ENCODE data around the gene KYAT1. TPM values are rescaled to one million over a fixed set of nuclear protein-coding genes. Genes with fewer than 3 reads are reported as not detected.

The KYAT1 gene
- total and polyA plus RNA-seq, 11 donors, result 9.5 to 16.7 (median 12.6) TPM

DNA sequence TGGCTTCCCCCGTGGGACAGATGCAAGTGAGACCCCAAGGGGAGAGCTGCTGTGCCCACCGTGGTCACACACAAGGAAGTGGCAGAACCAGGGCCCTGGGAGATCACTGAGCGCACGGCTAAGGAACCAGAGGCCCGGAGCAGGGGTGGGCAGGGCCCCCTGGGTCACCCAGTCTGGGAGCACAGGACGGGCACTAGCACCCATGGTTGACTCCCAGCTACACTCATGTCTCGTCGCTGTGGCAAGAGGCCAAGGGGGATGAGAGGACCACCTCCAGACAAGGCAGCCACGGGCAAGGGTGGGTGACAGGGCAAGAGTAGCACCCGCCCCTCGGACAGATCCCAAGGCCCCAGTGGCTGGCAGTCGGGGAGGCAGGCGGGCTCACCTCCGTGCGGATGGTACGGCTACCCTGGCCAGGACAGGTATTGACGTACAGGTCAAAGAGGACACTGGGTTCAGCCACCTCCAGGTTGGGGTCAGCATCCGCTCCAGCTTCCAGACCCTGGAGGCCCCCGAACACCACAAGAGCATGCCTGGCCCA, 58.3 kb downstream of the KYAT1 start:
- TF ChIP-seq POLR2A (IDR thresholded peaks at IDR 0.05), result no peak
- TF ChIP-seq, protein P1, sequence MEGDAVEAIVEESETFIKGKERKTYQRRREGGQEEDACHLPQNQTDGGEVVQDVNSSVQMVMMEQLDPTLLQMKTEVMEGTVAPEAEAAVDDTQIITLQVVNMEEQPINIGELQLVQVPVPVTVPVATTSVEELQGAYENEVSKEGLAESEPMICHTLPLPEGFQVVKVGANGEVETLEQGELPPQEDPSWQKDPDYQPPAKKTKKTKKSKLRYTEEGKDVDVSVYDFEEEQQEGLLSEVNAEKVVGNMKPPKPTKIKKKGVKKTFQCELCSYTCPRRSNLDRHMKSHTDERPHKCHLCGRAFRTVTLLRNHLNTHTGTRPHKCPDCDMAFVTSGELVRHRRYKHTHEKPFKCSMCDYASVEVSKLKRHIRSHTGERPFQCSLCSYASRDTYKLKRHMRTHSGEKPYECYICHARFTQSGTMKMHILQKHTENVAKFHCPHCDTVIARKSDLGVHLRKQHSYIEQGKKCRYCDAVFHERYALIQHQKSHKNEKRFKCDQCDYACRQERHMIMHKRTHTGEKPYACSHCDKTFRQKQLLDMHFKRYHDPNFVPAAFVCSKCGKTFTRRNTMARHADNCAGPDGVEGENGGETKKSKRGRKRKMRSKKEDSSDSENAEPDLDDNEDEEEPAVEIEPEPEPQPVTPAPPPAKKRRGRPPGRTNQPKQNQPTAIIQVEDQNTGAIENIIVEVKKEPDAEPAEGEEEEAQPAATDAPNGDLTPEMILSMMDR (IDR thresholded peaks at IDR 0.05), result no peak
- Histone ChIP-seq H3K36me3 (peaks cover 0 to 70% (median 62%) of the 10 kb centered on the region in 9 donors), H3K4me1 (peaks cover 0 to 22% (median 16%) of the 10 kb centered on the region in 12 donors), H3K4me3 (no peak overlapping the region), H3K27me3 (no peaks in the 10 kb centered on the region), H3K9me3 (no peaks in the 10 kb centered on the region), H3K27ac (no peak overlapping the region)
- ATAC-seq (no peak), DNase-seq (no peak)
- WGBS, 4 donors, result 85 to 89% (median 88%) methylated on average over 4 to 19 of the region's 19 CpGs
- intact Hi-C loops (cut with DNase I), result no loop called here

- TF ChIP-seq POLR2A (IDR thresholded peaks at IDR 0.05), result no peak
- TF ChIP-seq, protein P1 (IDR thresholded peaks at IDR 0.05), result no peak
- intact Hi-C loops (cut with DNase I), result no loop called here
- Histone ChIP-seq H3K27ac (no peak overlapping the region), H3K4me1 (peaks cover 0 to 20% (median 15%) of the 10 kb centered on the region in 12 donors), H3K4me3 (no peak overlapping the region), H3K27me3 (no peaks in the 10 kb centered on the region), H3K36me3 (peaks cover 0 to 67% (median 58%) of the 10 kb centered on the region in 9 donors), H3K9me3 (no peaks in the 10 kb centered on the region)
- ATAC-seq, result no peak
- 92 to 95% (median 94%) methylated on average over 19 to 22 of the region's 22 CpGs for WGBS, 4 donors
- DNase-seq, result no peak
Measured at GRCh38 chr9:128822407-128823042, 59.2 kb downstream of the KYAT1 start.

- intact Hi-C loops (cut with DNase I), result no loop called here
- DNase-seq (no peak), ATAC-seq (no peak)
- H3K27me3 ChIP-seq, result no peaks in the 10 kb centered on the region
- no peaks in the 10 kb centered on the region for H3K9me3 ChIP-seq
- peaks cover 0 to 20% (median 15%) of the 10 kb centered on the region in 12 donors for H3K4me1 ChIP-seq
- peaks cover 0 to 60% (median 53%) of the 10 kb centered on the region in 9 donors for H3K36me3 ChIP-seq
- WGBS, 4 donors, result 88 to 95% (median 89%) methylated on average over 14 to 16 of the region's 16 CpGs
- H3K27ac ChIP-seq, result no peak overlapping the region
- TF ChIP-seq POLR2A (IDR thresholded peaks at IDR 0.05), result no peak
- TF ChIP-seq, protein P1 (IDR thresholded peaks at IDR 0.05), result no peak
- H3K4me3 ChIP-seq, result no peak overlapping the region
Measured at GRCh38 chr9:128821584-128822406, 60.0 kb downstream of the KYAT1 start.
